Breast epithelium (tissue), 3 donors: ENCODE results near the gene AKR1C8.

Experiments used
- CTCF ChIP-seq, 3 donors: fragments of 450-650 bp; IDR thresholded peaks; one replicate each; pipeline ENCODE4 v1.5.1; 2016 to 2017; ENCODE audit warnings: antibody characterized with exemption in 3 of 3, mild to moderate bottlenecking in 3 of 3, moderate library complexity in 3 of 3
- POLR2A ChIP-seq: fragments of 450-650 bp; IDR thresholded peaks from one replicate; pipeline ENCODE4 v1.6.1; 2016; ENCODE audit warnings: antibody characterized with exemption, mild to moderate bottlenecking, moderate library complexity
- POLR2AphosphoS5 ChIP-seq, 3 donors: sonication (generic); formaldehyde crosslinking; IDR thresholded peaks; one replicate each; pipeline ENCODE4 v1.6.1; 2017; ENCODE audit warnings: antibody characterized with exemption in 3 of 3

GRCh38 chr10:5136468-5137087, 48.4 kb downstream of the AKR1C8 start:
- TF ChIP-seq CTCF (IDR thresholded peaks at IDR 0.05) (no peak), POLR2AphosphoS5 (IDR thresholded peaks at IDR 0.05) (no peak), POLR2A (no peak)
